ENCODE data around the gene GRIN2D. TPM values are rescaled to one million over a fixed set of nuclear protein-coding genes. Genes with fewer than 3 reads are reported as not detected.
A peak's percentile ranks its signal among the peaks of the same experiment; 100 is the strongest.
"Not testable (repeated sequence)": the region's sequence is repeated elsewhere in the genome, so short reads cannot be mapped to it uniquely, and the experiment has no call there.

The GRIN2D gene
- total RNA-seq, 2 experiments from 2014 or later: 0.18 TPM

- Mint-ChIP-seq H3K36me3 (ENCODE audit: low read depth) (no peaks in the 10 kb centered on the region), H3K4me1 (peaks cover 22% of the 10 kb centered on the region), H3K4me3 (peak overlapping the region; percentile 82), H3K27ac (peak overlapping the region; percentile 95), H3K27me3 (no peaks in the 10 kb centered on the region), H3K9me3 (no peaks in the 10 kb centered on the region)
- POLR2A ChIA-PET: interaction anchor here (0.7 to 3.3 kb wide), 18 partner anchors 9 to 254 kb away, joined by 3 to 48 read pairs (median 5); partner anchors contain the start of genes CARD8, EMP3, GRIN2D and GRWD1
- CTCF ChIA-PET: interaction anchor here (1.0 to 3.8 kb wide), 8 partner anchors 13 to 227 kb away, joined by 4 to 53 read pairs (median 10); partner anchors contain the start of gene KDELR1
- DNase-seq: peak; percentile 93
Measured at GRCh38 chr19:48362716-48363499, 30.6 kb upstream of the GRIN2D start.

GRCh38 chr19:48363500-48363809 is 30.0 kb upstream of the GRIN2D start:
- peak overlapping the region; percentile 82 for H3K4me3 Mint-ChIP-seq
- POLR2A ChIA-PET: interaction anchor here (0.7 to 3.3 kb wide), 17 partner anchors 8 to 253 kb away, joined by 3 to 48 read pairs (median 4); partner anchors contain the start of genes EMP3, GRWD1, KDELR1 and PLA2G4C

GRCh38 chr19:48363810-48364597 is 29.5 kb upstream of the GRIN2D start, which contains the start of the genes SYNGR4 and TMEM143:
TSS of gene SYNGR4 (plus strand) at chr19:48364367. CDS start at chr19:48365843, 1,476 bp downstream.
TSS of gene TMEM143 (minus strand) at chr19:48363940. CDS start at chr19:48363920, 20 bp downstream.
- POLR2A ChIA-PET: interaction anchor here (0.7 to 3.3 kb wide), 22 partner anchors 8 to 253 kb away, joined by 3 to 48 read pairs (median 4); partner anchors contain the start of genes EMP3, GRWD1, KDELR1 and PLA2G4C

More at GRCh38 chr19:48363500-48363809, 30.0 kb upstream of the GRIN2D start:
- no peak for DNase-seq
- H3K4me1 Mint-ChIP-seq: peaks cover 22% of the 10 kb centered on the region
- H3K9me3 Mint-ChIP-seq: no peaks in the 10 kb centered on the region
- H3K27me3 Mint-ChIP-seq: no peaks in the 10 kb centered on the region
- H3K27ac Mint-ChIP-seq: peak overlapping the region; percentile 95
- CTCF ChIA-PET: interaction anchor here (0.8 to 3.8 kb wide), 16 partner anchors 13 to 879 kb away, joined by 3 to 53 read pairs (median 5); partner anchors contain the start of genes GRIN2D, GYS1, KDELR1 and KPTN
- no peaks in the 10 kb centered on the region for H3K36me3 Mint-ChIP-seq (ENCODE audit: low read depth)

GRCh38 chr19:48364598-48365348 is 28.7 kb upstream of the GRIN2D start:
- CTCF ChIA-PET: interaction anchor here (0.6 to 3.8 kb wide), 16 partner anchors 12 to 880 kb away, joined by 3 to 53 read pairs (median 6); partner anchors contain the start of genes GYS1, KDELR1, KPTN and RUVBL2
- Mint-ChIP-seq H3K4me3 (peak overlapping the region; percentile 82), H3K27me3 (no peaks in the 10 kb centered on the region), H3K9me3 (no peaks in the 10 kb centered on the region), H3K4me1 (peaks cover 22% of the 10 kb centered on the region), H3K27ac (peak overlapping the region; percentile 95), H3K36me3 (ENCODE audit: low read depth) (no peaks in the 10 kb centered on the region)
- POLR2A ChIA-PET: interaction anchor here (0.8 to 3.3 kb wide), 15 partner anchors 9 to 252 kb away, joined by 3 to 48 read pairs (median 4); partner anchors contain the start of genes EMP3, GRWD1 and KDELR1
- DNase-seq: no peak

More at GRCh38 chr19:48363810-48364597, 29.5 kb upstream of the GRIN2D start, which contains the start of the genes SYNGR4 and TMEM143:
- Mint-ChIP-seq H3K27ac (peak within 1 kb of the TSS; percentile 95), H3K36me3 (ENCODE audit: low read depth) (no peaks in the 10 kb centered on the region), H3K4me1 (peaks cover 22% of the 10 kb centered on the region), H3K27me3 (no peaks in the 10 kb centered on the region), H3K4me3 (peak within 1 kb of the TSS; percentile 82), H3K9me3 (no peaks in the 10 kb centered on the region)
- CTCF ChIA-PET: interaction anchor here (0.6 to 3.8 kb wide), 21 partner anchors 10 to 880 kb away, joined by 3 to 53 read pairs (median 4); partner anchors contain the start of genes GRIN2D, GYS1, KDELR1 and KPTN
- peak; percentile 99 for DNase-seq

- H3K4me3 Mint-ChIP-seq: no peak overlapping the region
- ChIA-PET POLR2A (interaction anchor here (0.7 to 3.3 kb wide), 2 partner anchors 26 to 40 kb away, joined by 4 to 19 read pairs; partner anchors contain the start of genes EMP3 and KDELR1), CTCF (interaction anchor here (3.8 kb wide), 1 partner anchor 26 kb away, joined by 53 read pairs; the partner anchor contains the start of gene KDELR1)
- DNase-seq: no peak
- H3K36me3 Mint-ChIP-seq (ENCODE audit: low read depth): no peaks in the 10 kb centered on the region
- no peaks in the 10 kb centered on the region for H3K9me3 Mint-ChIP-seq
- peaks cover 22% of the 10 kb centered on the region for H3K4me1 Mint-ChIP-seq
- no peak overlapping the region for H3K27ac Mint-ChIP-seq
- H3K27me3 Mint-ChIP-seq: no peaks in the 10 kb centered on the region
Measured at GRCh38 chr19:48365602-48366001, 27.9 kb upstream of the GRIN2D start.

GRCh38 chr19:48367855-48368254 is 25.6 kb upstream of the GRIN2D start:
- ChIA-PET CTCF (no interaction called here), POLR2A (no interaction called here)
- Mint-ChIP-seq H3K9me3 (no peaks in the 10 kb centered on the region), H3K4me1 (peaks cover 14% of the 10 kb centered on the region), H3K36me3 (ENCODE audit: low read depth) (no peaks in the 10 kb centered on the region), H3K27ac (no peak overlapping the region), H3K4me3 (no peak overlapping the region), H3K27me3 (no peaks in the 10 kb centered on the region)
- no peak for DNase-seq

GRCh38 chr19:48368936-48369335 is 24.5 kb upstream of the GRIN2D start:
- no peak overlapping the region for H3K4me3 Mint-ChIP-seq
- no peaks in the 10 kb centered on the region for H3K9me3 Mint-ChIP-seq
- no peaks in the 10 kb centered on the region for H3K27me3 Mint-ChIP-seq
- no peak overlapping the region for H3K27ac Mint-ChIP-seq
- H3K36me3 Mint-ChIP-seq (ENCODE audit: low read depth): no peaks in the 10 kb centered on the region
- ChIA-PET POLR2A (no interaction called here), CTCF (no interaction called here)
- H3K4me1 Mint-ChIP-seq: peaks cover 10% of the 10 kb centered on the region
- DNase-seq: no peak

- Mint-ChIP-seq H3K36me3 (ENCODE audit: low read depth) (no peaks in the 10 kb centered on the region), H3K9me3 (no peaks in the 10 kb centered on the region)
Measured at GRCh38 chr19:48370955-48371354, 22.5 kb upstream of the GRIN2D start.

GRCh38 chr19:48371367-48371766 is 22.1 kb upstream of the GRIN2D start:
- Mint-ChIP-seq H3K9me3 (no peaks in the 10 kb centered on the region), H3K4me3 (no peak overlapping the region), H3K27me3 (no peaks in the 10 kb centered on the region), H3K27ac (no peak overlapping the region), H3K36me3 (ENCODE audit: low read depth) (no peaks in the 10 kb centered on the region), H3K4me1 (no peaks in the 10 kb centered on the region)
- POLR2A ChIA-PET: interaction anchor here (1.0 kb wide), 1 partner anchor 8 kb away, joined by 3 read pairs; the partner anchor contains the start of gene TMEM143
- no peak for DNase-seq
- CTCF ChIA-PET: interaction anchor here (0.7 to 1.1 kb wide), 2 partner anchors 20 to 39 kb away, joined by 3 to 4 read pairs; partner anchors contain the start of gene KDELR1

More at GRCh38 chr19:48370955-48371354, 22.5 kb upstream of the GRIN2D start:
- POLR2A ChIA-PET: no interaction called here
- Mint-ChIP-seq H3K27me3 (no peaks in the 10 kb centered on the region), H3K27ac (no peak overlapping the region), H3K4me1 (no peaks in the 10 kb centered on the region), H3K4me3 (no peak overlapping the region)
- DNase-seq: no peak
- CTCF ChIA-PET: no interaction called here

- DNase-seq; H3K36me3 Mint-ChIP-seq (ENCODE audit: low read depth); H3K4me1 Mint-ChIP-seq; H3K4me3 Mint-ChIP-seq; H3K9me3 Mint-ChIP-seq; H3K27me3 Mint-ChIP-seq; H3K27ac Mint-ChIP-seq: not testable (repeated sequence)
- CTCF ChIA-PET: interaction anchor here (0.7 to 1.1 kb wide), 2 partner anchors 20 to 39 kb away, joined by 3 to 4 read pairs; partner anchors contain the start of gene KDELR1
- POLR2A ChIA-PET: interaction anchor here (1.0 kb wide), 1 partner anchor 8 kb away, joined by 3 read pairs; the partner anchor contains the start of gene TMEM143
Measured at GRCh38 chr19:48371771-48372170, 21.7 kb upstream of the GRIN2D start.

- no peak for DNase-seq
- no peaks in the 10 kb centered on the region for H3K4me1 Mint-ChIP-seq
- no peak overlapping the region for H3K4me3 Mint-ChIP-seq
- H3K27ac Mint-ChIP-seq: no peak overlapping the region
- no peaks in the 10 kb centered on the region for H3K9me3 Mint-ChIP-seq
- no peaks in the 10 kb centered on the region for H3K36me3 Mint-ChIP-seq (ENCODE audit: low read depth)
- ChIA-PET CTCF (interaction anchor here (0.9 kb wide), 1 partner anchor 19 kb away, joined by 4 read pairs; the partner anchor contains the start of gene KDELR1), POLR2A (interaction anchor here (1.9 kb wide), 1 partner anchor 9 kb away, joined by 8 read pairs; the partner anchor contains the start of genes SYNGR4 and TMEM143)
- no peaks in the 10 kb centered on the region for H3K27me3 Mint-ChIP-seq
Measured at GRCh38 chr19:48372904-48373303, 20.6 kb upstream of the GRIN2D start.
